Measurements from ENCODE around the gene KHK. TPM values are rescaled to one million over a fixed set of nuclear protein-coding genes. Genes with fewer than 3 reads are reported as not detected.

Gene KHK
- total RNA-seq, 4 donors from 2014 or later, result 1.2 to 6.1 (median 1.9) TPM

DNA sequence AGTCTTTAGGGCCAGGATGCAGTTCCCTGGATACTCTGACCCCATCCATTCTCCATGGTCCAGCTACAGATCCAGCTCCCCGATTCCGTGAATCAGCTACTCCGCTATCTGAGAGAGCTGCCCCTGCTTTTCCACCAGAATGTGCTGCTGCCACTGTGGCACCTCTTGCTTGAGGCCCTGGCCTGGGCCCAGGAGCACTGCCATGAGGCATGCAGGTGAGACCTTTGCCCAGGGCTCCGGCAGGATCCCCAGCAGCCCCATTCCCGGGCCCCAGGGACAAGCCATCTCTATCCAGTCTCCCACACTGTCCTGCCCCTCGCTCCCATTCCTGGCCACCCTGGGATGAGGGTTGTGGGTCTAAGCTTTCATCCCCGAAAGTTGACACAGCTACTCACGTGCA, 46.3 kb upstream of the KHK start:
- H3K27me3 ChIP-seq, result no peaks in the 10 kb centered on the region

DNA sequence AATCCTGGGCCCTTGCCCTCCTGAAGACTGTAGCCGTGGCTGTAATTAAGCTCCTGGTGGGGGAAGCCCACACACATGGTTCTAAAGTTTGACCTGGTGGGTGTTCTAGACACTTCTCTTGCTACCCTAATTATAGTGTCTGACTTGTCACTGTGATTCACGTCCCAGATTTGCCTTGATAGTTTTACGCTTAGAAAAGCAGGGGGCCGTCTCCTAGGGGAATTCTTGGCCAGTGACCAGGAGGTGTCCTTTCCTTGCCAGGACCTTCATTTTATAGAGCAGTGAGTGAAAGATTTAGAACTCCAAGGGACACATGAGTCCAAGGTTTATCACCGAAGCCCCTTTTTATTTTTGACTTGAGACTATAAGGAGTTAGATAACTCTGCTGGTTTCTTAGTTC, 44.8 kb upstream of the KHK start:
- TF ChIP-seq EP300 (IDR thresholded peaks at IDR 0.05), result no peak
- TF ChIP-seq CTCF (IDR thresholded peaks at IDR 0.05), result no peak
- TF ChIP-seq POLR2AphosphoS5 (IDR thresholded peaks at IDR 0.05), result no peak
- no peak for TF ChIP-seq POLR2A (IDR thresholded peaks at IDR 0.05)
- Histone ChIP-seq H3K27ac (peak overlapping the region in 2 of 4 donors; percentile 9 to 43), H3K4me1 (peaks cover 0 to 10% (median 0%) of the 10 kb centered on the region in 3 donors), H3K4me3 (no peak overlapping the region), H3K27me3 (no peaks in the 10 kb centered on the region), H3K36me3 (peaks cover 0 to 51% of the 10 kb centered on the region in 2 donors), H3K9me3 (no peaks in the 10 kb centered on the region)
- WGBS, 2 donors (ENCODE audit: low coverage in 1 of 2), result 16 to 23% methylated on average over 2 to 3 of the region's 5 CpGs
- ATAC-seq, result no peak

More for the DNA sequence above, 46.3 kb upstream of the KHK start:
- Histone ChIP-seq H3K4me3 (no peak overlapping the region), H3K9me3 (no peaks in the 10 kb centered on the region), H3K36me3 (peaks cover 0 to 66% of the 10 kb centered on the region in 2 donors), H3K27ac (no peak overlapping the region), H3K4me1 (peaks cover 0 to 14% (median 0%) of the 10 kb centered on the region in 3 donors)
- no peak for ATAC-seq
- TF ChIP-seq POLR2A (IDR thresholded peaks at IDR 0.05) (no peak), EP300 (IDR thresholded peaks at IDR 0.05) (no peak), POLR2AphosphoS5 (IDR thresholded peaks at IDR 0.05) (no peak), CTCF (IDR thresholded peaks at IDR 0.05) (no peak)
- 95 to 100% methylated on average over 1 to 4 of the region's 8 CpGs for WGBS, 2 donors (ENCODE audit: low coverage in 1 of 2)

DNA sequence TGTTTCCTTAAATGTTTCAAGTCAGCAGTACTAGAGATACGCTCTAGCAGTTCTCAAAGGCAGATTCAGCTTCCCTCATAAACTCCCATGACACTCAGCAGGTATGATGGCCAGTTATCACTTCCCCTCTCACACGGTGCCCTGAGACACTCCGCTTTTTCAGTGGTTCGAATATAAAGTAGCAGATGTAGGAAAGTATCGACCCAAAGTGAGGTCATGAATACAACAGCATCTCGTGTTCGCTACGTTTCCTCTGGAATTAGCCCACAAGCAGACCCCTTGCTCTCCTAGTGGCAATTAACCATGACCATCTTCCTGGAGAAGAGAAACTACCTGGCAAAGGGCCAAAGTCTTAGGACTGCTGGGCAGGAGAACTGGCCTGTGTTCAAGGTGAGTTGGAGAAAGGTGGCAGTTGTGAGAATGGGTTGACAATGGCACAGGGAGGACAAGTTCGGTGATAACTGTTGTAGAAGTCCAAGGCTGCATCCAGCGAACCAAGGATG, 44.4 kb upstream of the KHK start:
- Histone ChIP-seq H3K9me3 (no peaks in the 10 kb centered on the region), H3K4me1 (peaks cover 0 to 10% (median 0%) of the 10 kb centered on the region in 3 donors), H3K27me3 (no peaks in the 10 kb centered on the region), H3K27ac (peak overlapping the region in 2 of 4 donors; percentile 9 to 43), H3K4me3 (no peak overlapping the region), H3K36me3 (peaks cover 0 to 46% of the 10 kb centered on the region in 2 donors)
- ATAC-seq, result no peak
- 59 to 72% methylated on average over 7 to 10 of the region's 10 CpGs for WGBS, 2 donors (ENCODE audit: low coverage in 1 of 2)
- TF ChIP-seq POLR2AphosphoS5 (IDR thresholded peaks at IDR 0.05) (no peak), EP300 (IDR thresholded peaks at IDR 0.05) (no peak), CTCF (IDR thresholded peaks at IDR 0.05) (no peak)

DNA sequence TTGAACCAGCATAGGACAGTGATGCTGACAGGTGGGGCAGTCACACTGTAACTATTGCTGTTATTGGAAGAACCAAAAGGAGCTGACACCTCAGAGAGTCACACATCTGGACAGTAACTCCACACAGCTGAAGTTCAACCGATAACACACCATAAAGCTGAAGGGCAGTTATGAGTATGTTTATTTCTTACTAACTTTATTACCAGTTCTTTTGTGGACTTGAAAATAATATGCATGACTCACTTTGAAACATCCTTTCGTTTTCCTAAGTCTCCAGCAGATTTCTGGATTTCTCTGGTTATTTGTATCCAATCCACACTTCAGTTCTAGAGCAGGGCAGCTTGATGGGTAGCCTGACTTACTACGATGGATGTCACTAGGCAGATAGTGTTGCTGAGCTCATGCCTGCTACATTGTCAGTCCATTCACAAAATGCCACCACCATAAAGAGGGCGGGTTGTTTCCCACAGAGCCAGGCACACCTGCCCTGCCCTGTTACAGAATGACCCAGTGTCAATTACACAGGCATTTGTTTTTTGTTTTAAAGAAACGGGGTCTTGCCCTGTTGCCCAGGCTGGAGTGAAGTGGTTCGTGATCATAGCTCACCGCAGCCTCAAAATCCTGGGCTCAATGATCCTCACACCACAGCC, 43.5 kb upstream of the KHK start:
- H3K27ac ChIP-seq, result no peak overlapping the region
- no peak for ATAC-seq

GRCh38 chr2:27049422-27050280, 36.9 kb upstream of the KHK start:
- no peak for TF ChIP-seq EP300 (IDR thresholded peaks at IDR 0.05)
- TF ChIP-seq CTCF (IDR thresholded peaks at IDR 0.05), result no peak
- TF ChIP-seq POLR2AphosphoS5 (IDR thresholded peaks at IDR 0.05), result no peak
- TF ChIP-seq POLR2A (IDR thresholded peaks at IDR 0.05), result no peak
- Histone ChIP-seq H3K36me3 (peaks cover 0 to 19% of the 10 kb centered on the region in 2 donors), H3K27ac (peak overlapping the region; percentile 85 to 98 (median 96)), H3K4me1 (peaks cover 0 to 30% (median 15%) of the 10 kb centered on the region in 3 donors), H3K9me3 (no peaks in the 10 kb centered on the region), H3K4me3 (peak overlapping the region; percentile 89 to 99), H3K27me3 (no peaks in the 10 kb centered on the region)
- ATAC-seq, result peak; percentile 3
- WGBS, 2 donors (ENCODE audit: low coverage in 1 of 2), result 20 to 31% methylated on average over 12 to 13 of the region's 52 CpGs

More for the DNA sequence above, 43.5 kb upstream of the KHK start:
- Histone ChIP-seq H3K36me3 (peaks cover 0 to 37% of the 10 kb centered on the region in 2 donors), H3K27me3 (no peaks in the 10 kb centered on the region), H3K9me3 (no peaks in the 10 kb centered on the region), H3K4me1 (peaks cover 0 to 10% (median 0%) of the 10 kb centered on the region in 3 donors), H3K4me3 (no peak overlapping the region)
- 80 to 84% methylated on average over 3 to 7 of the region's 7 CpGs for WGBS, 2 donors (ENCODE audit: low coverage in 1 of 2)
- TF ChIP-seq POLR2A (IDR thresholded peaks at IDR 0.05), result no peak
- no peak for TF ChIP-seq POLR2AphosphoS5 (IDR thresholded peaks at IDR 0.05)
